Astrocyte of the hippocampus (primary cell): ENCODE data around the gene GPC4.
"Not testable (repeated sequence)": the region's sequence is repeated elsewhere in the genome, so short reads cannot be mapped to it uniquely, and the experiment has no call there.

Source experiments
- DNase-seq: peaks from one replicate; pipeline ENCODE4 v3.0.0; 2011; ENCODE audit warnings: low read depth, low spot score

Gene GPC4

GRCh38 chrX:133307637-133308498 lies 107.4 kb downstream of the GPC4 start:
- DNase-seq, result peak; percentile 67

DNA sequence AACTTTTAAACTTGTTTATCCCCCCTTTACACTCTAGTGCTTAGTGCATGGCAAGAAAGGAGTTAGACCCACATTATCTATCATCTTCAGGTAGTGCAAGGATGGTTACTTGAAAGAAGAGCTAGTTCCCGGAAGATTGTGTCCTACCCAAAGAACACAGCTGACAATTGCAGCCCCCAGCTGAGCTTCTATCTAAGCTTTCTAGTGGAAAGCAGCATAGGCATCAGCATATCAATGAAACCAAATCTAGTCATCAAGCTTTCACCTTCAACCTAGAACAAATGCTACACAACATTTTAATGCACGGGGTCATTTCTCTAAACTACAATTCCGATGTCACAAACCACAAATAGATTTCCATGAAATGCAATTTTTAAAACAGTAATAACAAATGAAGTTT lies 108.2 kb downstream of the GPC4 start:
- DNase-seq, result no peak

- DNase-seq, result no peak
Observed at GRCh38 chrX:133306316-133306715, 109.0 kb downstream of the GPC4 start.

DNA sequence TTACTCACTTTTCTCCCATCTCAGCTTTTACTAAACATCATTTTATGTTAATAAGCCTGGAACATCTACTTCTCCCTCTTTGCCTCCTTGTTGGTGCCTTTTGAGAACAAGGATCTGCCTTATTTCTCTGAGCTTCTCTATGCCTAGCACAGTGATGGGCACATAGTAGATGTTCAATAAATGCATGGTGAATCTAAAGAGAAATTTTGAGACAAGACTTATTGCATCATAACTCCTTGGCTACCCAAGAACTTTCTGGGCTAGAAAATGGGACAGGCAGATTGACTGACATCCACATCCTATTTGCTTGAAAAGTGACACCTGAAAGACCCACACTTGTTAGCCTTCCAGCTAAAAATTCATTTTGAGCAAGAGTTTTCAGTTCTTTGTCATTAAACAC lies 109.9 kb downstream of the GPC4 start:
- no peak for DNase-seq

- no peak for DNase-seq
Observed at GRCh38 chrX:133302775-133303445, 112.4 kb downstream of the GPC4 start.

GRCh38 chrX:133300591-133300990 lies 114.7 kb downstream of the GPC4 start:
- no peak for DNase-seq

- peak; percentile 84 for DNase-seq
Observed at GRCh38 chrX:133297284-133297683, 118.0 kb downstream of the GPC4 start.

DNA sequence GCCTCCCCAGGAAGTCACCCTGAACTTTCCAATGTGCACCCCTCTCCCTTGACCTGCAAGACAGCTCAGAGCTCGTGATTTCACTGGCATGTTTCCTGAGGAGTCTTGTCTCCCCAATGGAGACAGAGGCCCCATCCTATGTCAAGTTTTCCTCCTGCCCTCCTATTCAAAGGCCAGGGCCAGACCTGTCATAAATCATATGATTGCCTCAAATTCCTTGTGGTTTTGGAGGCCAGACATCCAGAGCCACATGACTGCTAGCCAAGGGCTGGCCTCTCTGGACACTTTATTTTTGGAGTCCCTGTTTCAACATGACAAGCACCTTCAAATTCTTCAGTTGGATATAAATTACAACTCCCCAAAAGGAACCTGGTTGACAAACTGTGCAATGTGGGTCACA lies 121.2 kb downstream of the GPC4 start:
- DNase-seq, result peak; percentile 25

GRCh38 chrX:133290076-133290475 lies 125.2 kb downstream of the GPC4 start:
- peak; percentile 58 for DNase-seq

- no peak for DNase-seq
Observed at GRCh38 chrX:133287860-133288259, 127.4 kb downstream of the GPC4 start.

DNA sequence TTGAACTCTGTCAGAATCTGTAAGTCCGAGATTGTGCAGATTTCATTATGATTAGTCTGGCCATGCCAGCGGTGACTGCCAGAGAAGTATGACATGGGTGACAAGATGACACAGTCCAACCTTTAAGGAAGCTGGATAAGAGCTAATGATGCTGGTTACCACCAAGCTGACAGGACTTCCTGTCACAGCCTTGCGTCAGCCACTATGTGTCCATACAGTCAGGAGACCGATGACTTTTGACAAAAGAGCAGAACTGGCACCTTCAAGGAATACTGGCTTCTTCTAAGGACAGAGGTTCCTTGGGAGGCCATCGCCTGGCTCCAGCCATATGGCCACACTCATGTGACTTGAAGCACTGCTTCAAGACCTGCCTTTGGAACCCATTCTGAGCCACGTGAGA lies 129.9 kb downstream of the GPC4 start:
- DNase-seq, result no peak

DNA sequence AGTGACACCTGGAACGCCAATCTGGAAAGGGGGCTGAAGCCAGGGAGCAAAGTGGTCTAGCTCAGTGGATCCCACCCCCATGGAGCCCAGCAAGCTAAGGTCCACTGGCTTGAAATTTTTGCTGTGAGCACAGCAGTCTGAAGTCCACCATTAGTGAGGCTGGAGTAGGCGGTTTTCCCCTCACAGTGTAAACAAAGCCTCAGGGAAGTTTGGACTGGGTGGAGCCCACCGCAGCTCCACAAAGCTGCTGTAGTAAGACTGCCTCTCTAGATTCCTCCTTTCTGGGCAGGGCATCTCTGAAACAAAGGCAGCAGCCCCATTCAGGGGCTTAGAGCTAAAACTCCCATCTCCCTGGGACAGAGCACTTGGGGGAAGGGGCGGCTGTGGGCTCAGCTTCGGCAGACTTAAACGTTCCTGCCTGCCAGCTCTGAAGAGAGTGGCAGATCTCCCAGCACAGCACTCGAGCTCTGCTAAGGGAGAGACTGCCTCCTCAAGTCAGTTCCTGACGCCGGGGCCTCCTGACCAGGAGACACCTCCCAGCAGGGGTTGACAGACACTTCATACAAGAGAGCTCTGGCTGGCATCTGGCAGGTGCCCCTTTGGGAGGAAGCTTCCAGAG lies 136.1 kb downstream of the GPC4 start:
- not testable (repeated sequence) for DNase-seq

GRCh38 chrX:133273180-133273579 lies 142.1 kb downstream of the GPC4 start:
- no peak for DNase-seq

DNA sequence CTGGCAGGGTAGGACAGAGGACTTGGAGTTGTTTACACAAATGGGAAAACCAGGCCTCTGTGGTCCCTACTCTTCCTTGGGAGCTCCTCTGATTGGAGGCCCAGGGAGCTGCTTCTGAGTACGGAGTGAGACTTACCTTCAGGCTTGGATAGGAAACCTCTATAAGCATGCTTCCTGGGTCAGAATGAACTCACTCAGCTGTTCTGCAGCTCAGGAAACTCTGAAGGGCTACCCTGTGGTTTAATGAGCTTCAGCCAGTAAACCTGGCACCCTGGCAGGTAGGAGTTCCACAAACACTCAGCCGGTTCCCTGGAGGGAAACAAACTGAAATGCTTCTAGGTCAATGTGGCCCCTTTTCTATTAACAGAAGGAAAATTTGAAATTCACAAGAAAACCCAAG lies 146.1 kb downstream of the GPC4 start:
- no peak for DNase-seq

- no peak for DNase-seq
Observed at GRCh38 chrX:133267621-133268020, 147.7 kb downstream of the GPC4 start.

GRCh38 chrX:133265331-133265730 lies 150.0 kb downstream of the GPC4 start:
- peak; percentile 84 for DNase-seq

DNA sequence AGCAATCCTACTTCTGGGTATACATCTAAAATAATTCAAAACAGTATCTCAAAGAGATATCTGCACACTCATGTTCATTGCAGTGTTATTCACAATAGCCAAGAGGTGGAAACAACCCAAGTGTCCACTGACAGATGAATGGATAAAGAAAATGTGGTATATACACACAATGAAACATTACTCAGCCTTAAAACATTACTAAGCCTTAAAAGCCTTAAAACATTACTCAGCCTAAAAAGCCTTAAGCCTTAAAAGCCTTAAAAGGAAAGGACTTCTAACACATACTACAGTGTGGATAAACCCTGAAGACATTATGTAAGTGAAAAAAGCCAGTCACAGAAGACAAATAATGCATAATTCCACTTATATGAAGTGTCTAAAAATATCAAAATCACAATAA lies 156.8 kb downstream of the GPC4 start:
- peak; percentile 56 for DNase-seq

DNA sequence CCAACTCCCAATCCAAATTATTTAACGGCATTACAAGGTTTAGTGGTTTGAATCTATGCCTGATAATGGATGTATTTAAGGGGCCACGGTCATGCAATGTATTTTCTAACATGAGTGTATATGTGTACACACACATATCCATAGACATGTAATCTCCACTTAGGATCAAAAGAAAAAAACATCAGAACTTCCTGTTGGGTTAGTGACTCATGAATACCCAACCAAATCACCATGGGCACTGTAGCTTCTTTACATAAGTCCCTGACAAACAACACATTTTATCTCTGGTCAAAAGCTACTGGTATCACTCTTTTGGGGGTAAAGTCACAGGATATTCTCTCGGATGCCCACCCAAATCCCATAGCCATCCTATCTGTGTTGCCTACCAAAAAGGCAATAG lies 160.6 kb downstream of the GPC4 start:
- DNase-seq, result peak; percentile 23

DNA sequence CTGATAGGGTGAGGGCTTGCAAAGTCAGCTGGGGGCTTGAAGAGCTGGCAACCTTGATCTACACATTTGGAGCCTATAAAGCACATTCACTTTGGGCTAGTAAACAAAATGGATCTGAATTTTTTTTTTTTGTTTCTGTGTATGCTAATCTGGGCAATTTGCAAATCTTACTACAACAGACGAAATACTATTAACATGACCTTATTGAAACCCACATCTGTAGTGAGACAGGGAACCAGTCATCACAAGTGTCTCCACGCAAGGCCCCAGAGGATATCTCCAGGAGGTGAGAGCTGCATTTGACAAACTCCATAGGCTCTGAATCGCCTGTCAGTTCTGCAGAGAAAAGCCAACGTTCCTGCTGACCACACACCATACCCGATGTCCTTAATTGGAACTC lies 164.1 kb downstream of the GPC4 start:
- DNase-seq, result no peak

DNA sequence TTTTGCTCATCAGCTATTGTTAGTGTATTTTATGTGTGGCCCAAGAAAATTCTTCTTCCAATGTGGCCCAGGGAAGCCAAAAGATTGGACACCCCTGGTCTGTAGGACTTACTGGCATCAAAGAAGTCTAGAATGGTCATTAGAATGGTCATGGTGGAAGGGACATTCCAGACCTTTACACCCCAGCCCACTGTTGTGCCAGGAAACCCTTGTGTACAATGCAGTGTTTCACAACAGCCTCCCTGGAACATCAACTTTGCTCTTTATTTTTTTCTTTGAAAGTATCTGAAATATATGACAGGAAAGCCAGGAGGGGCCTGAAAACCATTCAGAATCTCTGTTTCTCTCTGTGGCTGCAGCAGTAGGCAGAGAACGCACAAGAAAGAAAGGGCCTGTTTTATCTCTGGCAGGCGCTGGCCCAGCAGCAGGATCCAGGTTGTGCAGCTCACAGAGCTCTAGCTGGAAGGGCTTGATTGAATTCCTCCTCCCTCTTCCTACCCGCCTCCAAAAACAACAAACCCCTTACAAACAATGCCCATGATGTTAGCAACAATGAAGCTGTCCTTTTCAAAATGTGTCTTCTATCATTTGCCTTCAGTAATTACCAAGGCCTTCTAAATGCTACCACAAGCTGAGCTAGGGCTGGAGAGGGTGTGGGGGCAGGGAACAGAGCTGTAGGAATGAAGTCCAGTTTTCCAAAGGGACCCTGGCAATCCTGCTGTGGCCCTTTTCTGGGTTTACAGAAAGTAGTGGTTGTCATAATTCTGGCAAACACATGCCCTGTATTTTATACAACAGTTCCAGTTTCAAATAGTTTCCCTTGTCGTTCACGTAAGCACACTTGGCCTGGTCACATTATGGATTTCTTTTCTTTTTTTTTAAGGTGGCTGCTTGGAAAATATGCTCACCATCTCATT lies 164.8 kb downstream of the GPC4 start:
- DNase-seq, result peak; percentile 23
